Measurements from ENCODE around the gene GJC1. TPM values are rescaled to one million over a fixed set of nuclear protein-coding genes. Genes with fewer than 3 reads are reported as not detected.

The GJC1 gene
- polyA plus RNA-seq, 1 donor from 2014 or later = 8.0 TPM

DNA sequence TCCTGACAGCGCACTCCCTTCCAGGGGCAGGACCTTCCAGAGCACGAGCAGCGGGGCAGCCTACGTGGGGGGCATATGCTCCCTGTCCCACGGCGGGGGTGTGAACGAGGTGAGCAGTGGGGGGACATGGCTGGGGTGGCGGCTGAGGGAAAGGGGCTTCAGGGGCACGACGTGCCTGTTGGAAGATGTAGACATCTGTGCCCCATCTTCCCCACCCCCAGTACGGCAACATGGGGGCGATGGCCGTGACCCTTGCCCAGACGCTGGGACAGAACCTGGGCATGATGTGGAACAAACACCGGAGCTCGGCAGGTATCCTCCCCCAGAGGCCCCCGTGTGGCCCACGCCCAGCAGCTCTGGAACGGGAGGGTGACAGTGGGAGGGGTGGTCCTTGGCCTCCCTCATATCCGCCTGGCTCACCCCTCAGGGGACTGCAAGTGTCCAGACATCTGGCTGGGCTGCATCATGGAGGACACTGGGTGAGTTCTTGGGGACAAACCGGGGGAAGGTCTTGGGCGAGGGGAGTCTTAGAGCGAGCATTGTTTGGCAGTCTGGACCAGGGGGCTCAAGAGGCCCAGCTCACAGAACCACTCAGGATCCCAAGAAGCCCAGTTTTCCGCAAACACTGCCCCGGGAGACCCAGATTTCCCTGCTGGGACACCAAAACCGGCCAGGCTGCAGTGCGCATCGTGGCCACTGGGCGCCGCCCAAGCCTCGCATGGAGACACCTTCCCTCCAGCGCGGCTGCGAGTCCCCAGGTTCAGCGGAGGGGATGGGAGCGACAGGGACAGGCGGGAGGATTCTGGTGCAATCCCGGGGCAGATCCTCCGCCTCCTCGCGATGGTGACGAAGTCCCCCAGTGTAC, 55.6 kb downstream of the GJC1 start:
- no peaks in the 10 kb centered on the region for H3K9me2 ChIP-seq (ENCODE audit: insufficient read depth, low read length)
- H3K27me3 ChIP-seq (ENCODE audit: insufficient read depth, low read depth, low read length) = peaks cover 6% of the 10 kb centered on the region
- H2AFZ ChIP-seq (ENCODE audit: low read depth, low read length) = peak overlapping the region; percentile 54
- H3K4me3 ChIP-seq (ENCODE audit: low read length) = peak overlapping the region; percentile 92
- peak overlapping the region; percentile 28 for H3K27ac ChIP-seq (ENCODE audit: low read length)
- peak overlapping the region; percentile 54 for H3K9ac ChIP-seq (ENCODE audit: low read length)
- H3K36me3 ChIP-seq (ENCODE audit: insufficient read depth, low read length) = no peaks in the 10 kb centered on the region
- H3F3A ChIP-seq (ENCODE audit: insufficient read depth, low read length, poor library complexity, severe bottlenecking) = no peaks in the 10 kb centered on the region
- peak; percentile 99 for TF ChIP-seq RAD21 (conservative IDR thresholded peaks at IDR 0.05)
- no peak for TF ChIP-seq REST (IDR thresholded peaks at IDR 0.05; ENCODE audit: borderline replicate concordance)
- peak; percentile 99 for TF ChIP-seq CTCF (IDR thresholded peaks at IDR 0.05; ENCODE audit: poor library complexity, severe bottlenecking)
- TF ChIP-seq SMC3 (conservative IDR thresholded peaks at IDR 0.05; ENCODE audit: poor library complexity) = peak; percentile 90
- peak overlapping the region; percentile 89 for H3K4me2 ChIP-seq (ENCODE audit: low read length)
- H3K9me3 ChIP-seq (ENCODE audit: low read length) = no peaks in the 10 kb centered on the region
- no peaks in the 10 kb centered on the region for H4K20me1 ChIP-seq (ENCODE audit: insufficient read depth)
- no peaks in the 10 kb centered on the region for H3K79me2 ChIP-seq (replicated peaks; ENCODE audit: insufficient read depth, low read length)

- Histone ChIP-seq H2AFZ (ENCODE audit: low read depth, low read length) (no peak overlapping the region), H3K4me3 (ENCODE audit: low read length) (no peak overlapping the region), H3K27ac (ENCODE audit: low read length) (no peak overlapping the region), H3K9ac (ENCODE audit: low read length) (no peak overlapping the region), H3K27me3 (ENCODE audit: insufficient read depth, low read depth, low read length) (peaks cover 6% of the 10 kb centered on the region), H3K4me2 (ENCODE audit: low read length) (no peak overlapping the region), H4K20me1 (ENCODE audit: insufficient read depth) (no peaks in the 10 kb centered on the region), H3K9me2 (ENCODE audit: insufficient read depth, low read length) (no peaks in the 10 kb centered on the region), H3K36me3 (ENCODE audit: insufficient read depth, low read length) (no peaks in the 10 kb centered on the region), H3F3A (ENCODE audit: insufficient read depth, low read length, poor library complexity, severe bottlenecking) (no peaks in the 10 kb centered on the region), H3K79me2 (replicated peaks; ENCODE audit: insufficient read depth, low read length) (no peaks in the 10 kb centered on the region), H3K9me3 (ENCODE audit: low read length) (no peaks in the 10 kb centered on the region)
- no peak for TF ChIP-seq MXI1 (conservative IDR thresholded peaks at IDR 0.05; ENCODE audit: poor library complexity, severe bottlenecking)
Observed at GRCh38 chr17:44773140-44773539, 56.9 kb downstream of the GJC1 start.

DNA sequence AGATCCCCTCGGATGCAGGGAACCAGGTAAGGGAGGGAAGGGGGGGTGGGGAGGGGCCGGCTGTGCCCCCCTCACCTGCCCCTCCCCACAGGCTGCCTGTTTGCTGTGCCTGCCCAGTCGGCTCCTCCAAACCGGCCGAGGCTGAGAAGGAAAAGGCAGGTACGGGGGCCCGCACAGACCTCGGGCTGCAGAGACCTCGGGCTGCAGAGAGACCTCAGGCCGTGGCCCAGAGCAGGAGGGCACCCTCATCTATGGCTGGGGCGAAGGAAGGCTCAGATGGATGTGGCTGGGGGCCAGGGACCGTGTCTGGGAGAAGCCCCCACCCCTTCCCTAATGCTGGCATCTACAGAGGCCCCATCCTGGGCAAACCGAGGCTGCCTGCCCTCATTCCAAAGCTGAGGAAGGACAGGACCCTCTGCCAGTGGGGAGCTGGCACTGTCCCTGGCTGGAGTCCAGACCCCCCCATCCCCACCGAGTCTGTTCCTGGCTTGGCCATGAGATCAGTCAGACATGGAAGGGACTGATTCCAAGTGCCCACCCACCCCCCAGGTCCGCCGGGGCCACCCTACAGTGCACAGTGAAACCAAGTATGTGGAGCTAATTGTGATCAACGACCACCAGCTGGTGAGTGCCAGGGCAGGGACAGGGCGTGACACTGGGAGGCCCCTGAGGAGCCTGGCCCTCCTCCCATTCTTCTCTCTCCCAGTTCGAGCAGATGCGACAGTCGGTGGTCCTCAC, 57.6 kb downstream of the GJC1 start:
- Histone ChIP-seq H3K9me2 (ENCODE audit: insufficient read depth, low read length) (no peaks in the 10 kb centered on the region), H3K4me3 (ENCODE audit: low read length) (no peak overlapping the region), H3K79me2 (replicated peaks; ENCODE audit: insufficient read depth, low read length) (no peaks in the 10 kb centered on the region), H3K36me3 (ENCODE audit: insufficient read depth, low read length) (no peaks in the 10 kb centered on the region), H3K4me2 (ENCODE audit: low read length) (no peak overlapping the region), H2AFZ (ENCODE audit: low read depth, low read length) (no peak overlapping the region), H3K27ac (ENCODE audit: low read length) (no peak overlapping the region), H3K9me3 (ENCODE audit: low read length) (no peaks in the 10 kb centered on the region), H3K27me3 (ENCODE audit: insufficient read depth, low read depth, low read length) (peaks cover 6% of the 10 kb centered on the region), H3K9ac (ENCODE audit: low read length) (no peak overlapping the region), H3F3A (ENCODE audit: insufficient read depth, low read length, poor library complexity, severe bottlenecking) (no peaks in the 10 kb centered on the region), H4K20me1 (ENCODE audit: insufficient read depth) (no peaks in the 10 kb centered on the region)
- TF ChIP-seq TAF1 (IDR thresholded peaks at IDR 0.05; ENCODE audit: low read depth) = no peak
- TF ChIP-seq MXI1 (conservative IDR thresholded peaks at IDR 0.05; ENCODE audit: poor library complexity, severe bottlenecking) = no peak
- TF ChIP-seq EZH2 (IDR thresholded peaks at IDR 0.05; ENCODE audit: borderline replicate concordance, insufficient read depth, low read length, poor library complexity, severe bottlenecking) = no peak
- no peak for TF ChIP-seq POLR2AphosphoS5 (IDR thresholded peaks at IDR 0.05)
- no peak for TF ChIP-seq REST (IDR thresholded peaks at IDR 0.05; ENCODE audit: borderline replicate concordance)
- no peak for TF ChIP-seq CTCF (IDR thresholded peaks at IDR 0.05; ENCODE audit: poor library complexity, severe bottlenecking)
